GM23248 (cell line): ENCODE data around the gene NID2. TPM values are rescaled to one million over a fixed set of nuclear protein-coding genes. Genes with fewer than 3 reads are reported as not detected.

Experiments used
- DNase-seq: peaks from one replicate; pipeline ENCODE4 v3.0.0-alpha.2; 2015
- H2AFZ ChIP-seq: fragments of 200-600 bp; sonication (generic); 2 replicates; pipeline ENCODE4 v1.6.1; 2016; ENCODE audit warnings: antibody characterized with exemption
- H3F3A ChIP-seq: fragments of 200-600 bp; sonication (generic); 2 replicates; pipeline ENCODE4 v1.6.1; 2016; ENCODE audit warnings: mild to moderate bottlenecking, antibody characterized with exemption, mixed run types; ENCODE audit not compliant: insufficient read depth
- H3K27ac ChIP-seq: fragments of 200-600 bp; sonication (generic); 2 replicates; pipeline ENCODE4 v1.5.1; 2016; ENCODE audit warnings: mild to moderate bottlenecking
- H3K27me3 ChIP-seq: fragments of 200-600 bp; sonication (generic); replicated peaks from 2 replicates; pipeline ENCODE4 v1.6.1; 2016; ENCODE audit warnings: mild to moderate bottlenecking; ENCODE audit not compliant: insufficient read depth
- H3K36me3 ChIP-seq: fragments of 200-600 bp; sonication (generic); 2 replicates; pipeline ENCODE4 v1.6.1; 2016; ENCODE audit warnings: low read depth, mild to moderate bottlenecking
- H3K4me1 ChIP-seq: fragments of 200-600 bp; sonication (generic); 2 replicates; pipeline ENCODE4 v1.6.1; 2016; ENCODE audit warnings: mild to moderate bottlenecking; ENCODE audit not compliant: insufficient read depth
- H3K4me2 ChIP-seq: fragments of 200-600 bp; sonication (generic); one replicate; pipeline ENCODE4 v1.6.1; 2016; ENCODE audit warnings: mild to moderate bottlenecking; ENCODE audit not compliant: unreplicated experiment
- H3K4me3 ChIP-seq: fragments of 200-600 bp; sonication (generic); 2 replicates; pipeline ENCODE4 v1.5.1; 2016; ENCODE audit warnings: mild to moderate bottlenecking
- H3K79me2 ChIP-seq: fragments of 200-600 bp; sonication (generic); 2 replicates; pipeline ENCODE4 v1.6.1; 2016; ENCODE audit warnings: mild to moderate bottlenecking; ENCODE audit not compliant: insufficient read depth
- H3K9ac ChIP-seq: fragments of 200-600 bp; sonication (generic); 2 replicates; pipeline ENCODE4 v1.6.1; 2016; ENCODE audit warnings: mild to moderate bottlenecking
- H3K9me2 ChIP-seq: fragments of 200-600 bp; sonication (generic); 2 replicates; pipeline ENCODE4 v1.6.1; 2016; ENCODE audit warnings: mixed run types, mild to moderate bottlenecking, moderate library complexity; ENCODE audit not compliant: insufficient read depth
- H3K9me3 ChIP-seq: fragments of 200-600 bp; sonication (generic); one replicate; pipeline ENCODE4 v1.6.1; 2017; ENCODE audit warnings: low read depth
- H4K20me1 ChIP-seq: fragments of 200-600 bp; sonication (generic); 2 replicates; pipeline ENCODE4 v1.6.0; 2016; ENCODE audit not compliant: insufficient read depth
- EZH2 ChIP-seq: fragments of 200-600 bp; sonication (generic); IDR thresholded peaks from 2 replicates; pipeline ENCODE4 v1.6.1; 2018; ENCODE audit warnings: antibody characterized with exemption, mild to moderate bottlenecking; ENCODE audit not compliant: insufficient read depth, poor library complexity, severe bottlenecking
- EZH2phosphoT487 ChIP-seq: fragments of 200-600 bp; sonication (generic); IDR thresholded peaks from 2 replicates; pipeline ENCODE4 v1.6.1; 2018; ENCODE audit warnings: antibody characterized with exemption, moderate library complexity, mild to moderate bottlenecking, low read depth; ENCODE audit not compliant: insufficient read depth
- WGBS, 2 experiments: methylation state at CpG; one replicate each; pipeline ENCODE4 v1.1.6; 2015 to 2017; ENCODE audit warnings: low lambda C conversion rate in 2 of 2, low coverage in 1 of 2; ENCODE audit errors: missing lambda C conversion rate in 2 of 2; 5-methylcytosine and 5-hydroxymethylcytosine counted together
- in situ Hi-C: fragments of 300-500 bp; cut with MboI; formaldehyde crosslinking; loops from 2 replicates; pipeline ENCODE4 v1.15.0; 2020
- polyA plus RNA-seq: library from polyadenylated mRNA; unstranded; fragments of >200 nt; fragmentation: Nextera tagmentation; extraction: Ambion mirVana; gene quantifications from 2 replicates; pipeline ENCODE4 v1.2.1, GENCODE V29; 2016
- total RNA-seq: library from RNA; depleted of rRNA; stranded (reverse); fragments of >200 nt; shearing (Covaris generic); gene quantifications from 2 replicates; pipeline ENCODE4 v1.2.3, GENCODE V29; 2014

The NID2 gene
- total and polyA plus RNA-seq, 2 experiments from 2014 or later, result 39.8 to 59.8 TPM

GRCh38 chr14:52106840-52107239 is 38.0 kb upstream of the NID2 start:
- DNase-seq, result no peak
- 51 to 56% methylated on average over 5 of the region's 5 CpGs for WGBS, 2 experiments
- Histone ChIP-seq H2AFZ (peak overlapping the region; percentile 62), H3K36me3 (no peaks in the 10 kb centered on the region), H3K4me1 (peaks cover 16% of the 10 kb centered on the region), H3K9me3 (no peaks in the 10 kb centered on the region), H4K20me1 (no peaks in the 10 kb centered on the region), H3F3A (peaks cover 13% of the 10 kb centered on the region), H3K9me2 (no peaks in the 10 kb centered on the region), H3K27ac (no peak overlapping the region), H3K4me3 (no peak overlapping the region), H3K4me2 (no peak overlapping the region), H3K27me3 (no peaks in the 10 kb centered on the region), H3K79me2 (no peaks in the 10 kb centered on the region), H3K9ac (no peak overlapping the region)
- TF ChIP-seq EZH2 (no peak), EZH2phosphoT487 (no peak)
- in situ Hi-C loops, result no loop called here

- Histone ChIP-seq H3K9ac (no peak overlapping the region), H3K4me3 (no peak overlapping the region), H3K79me2 (no peaks in the 10 kb centered on the region), H4K20me1 (no peaks in the 10 kb centered on the region), H3K9me2 (no peaks in the 10 kb centered on the region), H3F3A (no peaks in the 10 kb centered on the region), H3K4me1 (no peaks in the 10 kb centered on the region), H3K36me3 (no peaks in the 10 kb centered on the region), H3K4me2 (no peak overlapping the region), H3K27ac (no peak overlapping the region), H3K9me3 (no peaks in the 10 kb centered on the region), H3K27me3 (no peaks in the 10 kb centered on the region), H2AFZ (no peak overlapping the region)
- DNase-seq, result no peak
- no peak for TF ChIP-seq EZH2phosphoT487
- no peak for TF ChIP-seq EZH2
- WGBS, 2 experiments, result 87% methylated on average over 8 of the region's 8 CpGs
- in situ Hi-C loops, result no loop called here
Observed at GRCh38 chr14:52103416-52103815, 34.6 kb upstream of the NID2 start.

- in situ Hi-C loops, result no loop called here
- TF ChIP-seq EZH2, result no peak
- no peak for TF ChIP-seq EZH2phosphoT487
- H3K4me2 ChIP-seq, result no peak overlapping the region
- H2AFZ ChIP-seq, result no peak overlapping the region
- H3K4me3 ChIP-seq, result no peak overlapping the region
- H4K20me1 ChIP-seq, result no peaks in the 10 kb centered on the region
- 86 to 88% methylated on average over 4 of the region's 4 CpGs for WGBS, 2 experiments
- no peak overlapping the region for H3K9ac ChIP-seq
- no peak overlapping the region for H3K27ac ChIP-seq
- H3K4me1 ChIP-seq, result no peaks in the 10 kb centered on the region
- no peaks in the 10 kb centered on the region for H3K36me3 ChIP-seq
- H3K79me2 ChIP-seq, result no peaks in the 10 kb centered on the region
- H3K9me3 ChIP-seq, result no peaks in the 10 kb centered on the region
- no peaks in the 10 kb centered on the region for H3K9me2 ChIP-seq
- H3K27me3 ChIP-seq, result no peaks in the 10 kb centered on the region
- no peak for DNase-seq
- no peaks in the 10 kb centered on the region for H3F3A ChIP-seq
Observed at GRCh38 chr14:52095794-52096193, 26.9 kb upstream of the NID2 start.

GRCh38 chr14:52095336-52095735 is 26.5 kb upstream of the NID2 start:
- Histone ChIP-seq H3K9me3 (no peaks in the 10 kb centered on the region), H3K9ac (no peak overlapping the region), H3K36me3 (no peaks in the 10 kb centered on the region), H3K4me2 (no peak overlapping the region), H3K4me3 (no peak overlapping the region), H3K4me1 (no peaks in the 10 kb centered on the region), H3K27ac (no peak overlapping the region), H3K79me2 (no peaks in the 10 kb centered on the region), H2AFZ (no peak overlapping the region), H3K27me3 (no peaks in the 10 kb centered on the region), H3F3A (no peaks in the 10 kb centered on the region), H3K9me2 (no peaks in the 10 kb centered on the region), H4K20me1 (no peaks in the 10 kb centered on the region)
- no peak for TF ChIP-seq EZH2
- TF ChIP-seq EZH2phosphoT487, result no peak
- in situ Hi-C loops, result no loop called here
- 93 to 99% methylated on average over 3 of the region's 3 CpGs for WGBS, 2 experiments
- DNase-seq, result no peak

GRCh38 chr14:52094546-52095271 is 25.9 kb upstream of the NID2 start:
- Histone ChIP-seq H3K4me3 (no peak overlapping the region), H2AFZ (no peak overlapping the region), H3K36me3 (no peaks in the 10 kb centered on the region), H3K79me2 (no peaks in the 10 kb centered on the region), H3K9me2 (no peaks in the 10 kb centered on the region), H4K20me1 (no peaks in the 10 kb centered on the region), H3K4me2 (no peak overlapping the region), H3K27me3 (no peaks in the 10 kb centered on the region), H3K27ac (no peak overlapping the region), H3K9me3 (no peaks in the 10 kb centered on the region), H3K9ac (no peak overlapping the region), H3F3A (no peaks in the 10 kb centered on the region), H3K4me1 (no peaks in the 10 kb centered on the region)
- WGBS, 2 experiments, result 55 to 56% methylated on average over 4 of the region's 4 CpGs
- TF ChIP-seq EZH2 (no peak), EZH2phosphoT487 (no peak)
- DNase-seq, result no peak
- in situ Hi-C loops, result no loop called here
